ENCODE data around the gene ENPP7. TPM values are rescaled to one million over a fixed set of nuclear protein-coding genes. Genes with fewer than 3 reads are reported as not detected.

Gene ENPP7
- total RNA-seq, 1 donor from 2014 or later, result 0.18 TPM

DNA sequence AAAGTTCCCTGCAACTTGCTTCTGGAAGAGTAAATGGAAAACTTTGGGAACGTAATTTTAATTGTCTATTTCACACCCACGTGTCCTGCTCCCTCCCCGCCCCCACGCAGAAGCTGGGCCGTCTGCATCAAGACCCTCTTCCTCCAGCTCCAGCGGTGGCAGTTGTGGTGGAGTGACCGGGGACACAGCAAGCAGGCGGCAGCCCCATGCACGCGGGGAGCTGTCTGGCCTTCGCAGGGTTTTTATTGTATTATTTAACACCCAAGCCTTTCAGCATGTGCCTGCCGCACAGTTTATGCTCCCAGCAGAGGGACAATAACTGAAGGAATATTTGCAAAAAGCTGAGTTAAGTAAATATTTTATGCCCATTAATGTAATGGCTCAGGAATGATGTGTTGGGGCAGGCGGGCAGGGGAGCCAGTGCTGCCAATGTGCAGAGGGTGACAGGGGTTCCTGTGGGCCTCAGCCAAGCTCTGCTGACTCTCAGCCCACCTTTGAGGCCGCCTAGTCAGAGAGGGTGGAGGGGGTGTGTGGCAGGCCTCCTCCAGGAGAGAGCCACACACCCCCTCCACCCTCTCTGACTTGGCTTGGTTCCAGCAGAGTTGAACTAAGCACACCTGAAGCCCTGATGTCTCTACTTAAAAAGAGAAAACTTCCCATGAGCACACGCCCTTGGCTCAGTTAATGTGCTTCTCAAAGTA is 32.4 kb upstream of the ENPP7 start:
- intact Hi-C loops (cut with DNase I), result no loop called here
- Histone ChIP-seq H3K27ac (no peak overlapping the region), H3K4me3 (no peak overlapping the region), H3K27me3 (ENCODE audit: low read depth) (peaks cover 17% of the 10 kb centered on the region), H3K36me3 (no peaks in the 10 kb centered on the region), H3K4me1 (peaks cover 12% of the 10 kb centered on the region), H3K9me3 (no peaks in the 10 kb centered on the region)
- TF ChIP-seq, protein P1, sequence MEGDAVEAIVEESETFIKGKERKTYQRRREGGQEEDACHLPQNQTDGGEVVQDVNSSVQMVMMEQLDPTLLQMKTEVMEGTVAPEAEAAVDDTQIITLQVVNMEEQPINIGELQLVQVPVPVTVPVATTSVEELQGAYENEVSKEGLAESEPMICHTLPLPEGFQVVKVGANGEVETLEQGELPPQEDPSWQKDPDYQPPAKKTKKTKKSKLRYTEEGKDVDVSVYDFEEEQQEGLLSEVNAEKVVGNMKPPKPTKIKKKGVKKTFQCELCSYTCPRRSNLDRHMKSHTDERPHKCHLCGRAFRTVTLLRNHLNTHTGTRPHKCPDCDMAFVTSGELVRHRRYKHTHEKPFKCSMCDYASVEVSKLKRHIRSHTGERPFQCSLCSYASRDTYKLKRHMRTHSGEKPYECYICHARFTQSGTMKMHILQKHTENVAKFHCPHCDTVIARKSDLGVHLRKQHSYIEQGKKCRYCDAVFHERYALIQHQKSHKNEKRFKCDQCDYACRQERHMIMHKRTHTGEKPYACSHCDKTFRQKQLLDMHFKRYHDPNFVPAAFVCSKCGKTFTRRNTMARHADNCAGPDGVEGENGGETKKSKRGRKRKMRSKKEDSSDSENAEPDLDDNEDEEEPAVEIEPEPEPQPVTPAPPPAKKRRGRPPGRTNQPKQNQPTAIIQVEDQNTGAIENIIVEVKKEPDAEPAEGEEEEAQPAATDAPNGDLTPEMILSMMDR (IDR thresholded peaks at IDR 0.05), result no peak
- ATAC-seq (no peak), DNase-seq (no peak)

DNA sequence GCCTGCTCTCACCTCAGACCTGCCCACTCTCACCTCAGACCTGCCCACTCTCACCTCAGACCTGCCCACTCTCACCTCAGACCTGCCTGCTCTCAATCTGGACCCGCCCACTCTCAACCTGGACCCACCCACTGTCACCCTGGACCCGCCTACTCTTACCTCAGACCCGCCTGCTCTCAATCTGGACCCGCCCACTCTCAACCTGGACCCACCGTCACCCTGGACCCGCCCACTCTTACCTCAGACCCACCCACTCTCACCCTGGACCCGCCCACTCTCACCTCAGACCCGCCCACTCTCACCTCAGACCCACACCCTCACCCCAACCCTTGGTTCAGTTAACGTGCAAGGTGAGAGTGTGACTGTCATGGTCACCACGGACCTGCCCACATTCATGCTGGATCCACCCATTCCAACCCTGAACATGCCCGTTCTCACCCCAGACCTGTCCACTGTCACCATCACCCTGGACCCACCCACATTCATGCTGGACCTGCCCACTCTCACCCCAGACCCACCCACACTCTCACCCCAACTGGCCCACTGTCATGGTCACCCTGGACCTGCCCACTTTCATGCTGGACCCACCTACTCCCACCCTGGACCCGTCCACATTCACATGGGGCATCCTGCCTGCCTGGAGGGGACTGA is 31.2 kb upstream of the ENPP7 start:
- TF ChIP-seq, protein P1 (IDR thresholded peaks at IDR 0.05), result no peak
- Histone ChIP-seq H3K27ac (no peak overlapping the region), H3K27me3 (ENCODE audit: low read depth) (peaks cover 18% of the 10 kb centered on the region), H3K9me3 (no peaks in the 10 kb centered on the region), H3K4me1 (peaks cover 12% of the 10 kb centered on the region), H3K4me3 (no peak overlapping the region), H3K36me3 (no peaks in the 10 kb centered on the region)
- intact Hi-C loops (cut with DNase I), result no loop called here
- no peak for DNase-seq
- ATAC-seq, result no peak

DNA sequence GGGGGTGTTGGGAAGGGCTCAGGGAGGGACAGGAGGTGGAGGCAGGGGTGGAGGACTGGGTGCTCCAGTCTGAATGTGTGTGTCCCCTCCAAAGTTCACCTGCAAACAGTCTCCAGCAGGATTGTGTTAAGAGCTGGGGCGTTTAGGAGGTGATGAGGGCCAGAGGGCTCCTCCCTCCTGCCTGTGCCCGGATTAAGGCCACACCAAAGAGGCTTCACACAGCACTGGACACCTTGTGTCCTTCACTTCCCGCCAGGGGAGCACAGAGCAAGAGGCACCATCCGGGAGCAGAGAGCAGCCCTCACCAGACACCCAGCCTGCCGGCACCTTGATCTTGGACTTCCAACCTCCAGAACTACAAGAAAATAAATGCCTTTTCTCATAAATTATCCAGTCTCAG is 30.2 kb upstream of the ENPP7 start:
- intact Hi-C loops (cut with DNase I), result no loop called here
- TF ChIP-seq, protein P1 (IDR thresholded peaks at IDR 0.05), result no peak
- Histone ChIP-seq H3K27ac (no peak overlapping the region), H3K36me3 (no peaks in the 10 kb centered on the region), H3K4me1 (peaks cover 6% of the 10 kb centered on the region), H3K27me3 (ENCODE audit: low read depth) (peaks cover 21% of the 10 kb centered on the region), H3K9me3 (no peaks in the 10 kb centered on the region), H3K4me3 (no peak overlapping the region)
- DNase-seq (no peak), ATAC-seq (no peak)

DNA sequence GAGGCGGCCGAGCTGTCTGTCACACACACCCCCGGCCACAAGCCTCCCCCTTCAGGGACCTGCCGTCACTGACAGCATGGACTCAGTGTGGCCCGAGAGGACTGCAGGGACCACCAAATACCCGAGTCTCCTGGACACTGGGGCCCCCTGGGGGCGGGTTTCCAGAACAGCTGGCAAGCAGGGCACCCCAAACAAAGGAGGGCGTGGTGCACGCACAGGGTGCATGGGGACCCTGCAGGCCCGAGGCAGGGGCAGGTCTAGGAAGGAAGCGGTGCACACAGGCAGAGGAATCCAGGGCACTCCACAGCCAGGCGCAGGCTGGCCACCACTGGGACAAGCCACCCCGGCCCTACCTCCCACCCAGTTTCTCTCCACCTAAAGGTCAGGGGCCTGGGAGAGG is 28.7 kb upstream of the ENPP7 start:
- ATAC-seq (no peak), DNase-seq (no peak)
- intact Hi-C loops (cut with DNase I), result no loop called here
- TF ChIP-seq, protein P1 (IDR thresholded peaks at IDR 0.05), result no peak
- Histone ChIP-seq H3K27me3 (ENCODE audit: low read depth) (peaks cover 22% of the 10 kb centered on the region), H3K9me3 (no peaks in the 10 kb centered on the region), H3K4me3 (no peak overlapping the region), H3K27ac (no peak overlapping the region), H3K36me3 (no peaks in the 10 kb centered on the region), H3K4me1 (no peaks in the 10 kb centered on the region)

DNA sequence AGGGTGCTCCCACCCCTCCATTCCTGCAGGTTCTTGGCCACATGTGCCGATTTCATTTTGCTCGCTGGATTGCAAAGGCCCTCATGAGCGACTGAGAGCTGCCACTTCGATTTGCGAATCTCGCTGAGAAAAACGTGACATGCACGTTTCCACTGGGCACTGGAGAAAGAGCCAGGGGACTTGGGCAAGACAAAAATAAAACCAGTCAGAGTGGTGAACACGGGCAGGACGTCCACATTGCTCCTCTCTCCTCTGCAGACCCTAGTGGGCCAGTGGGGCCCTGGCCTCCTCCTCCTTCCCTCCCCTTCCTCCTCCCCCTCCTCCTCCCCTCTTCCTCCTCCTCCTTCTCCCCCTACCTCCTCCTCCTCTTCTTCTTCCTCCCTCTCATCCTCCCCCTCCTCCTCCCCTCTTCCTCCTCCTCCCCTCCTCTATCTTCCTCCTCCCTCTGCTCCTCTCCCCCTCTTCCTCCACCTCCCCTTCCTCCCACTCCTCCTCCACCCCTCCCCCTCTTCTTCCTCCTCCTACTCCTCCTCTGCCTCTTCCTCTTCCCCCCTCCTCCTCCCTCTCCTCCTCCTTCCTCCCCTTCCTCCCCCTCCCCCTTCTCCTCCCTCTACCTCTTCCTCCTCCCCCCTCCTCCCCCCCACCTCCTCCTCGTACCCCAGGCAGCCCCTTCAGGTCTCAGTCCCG is 28.1 kb upstream of the ENPP7 start:
- Histone ChIP-seq H3K36me3 (no peaks in the 10 kb centered on the region), H3K4me3 (no peak overlapping the region), H3K27me3 (ENCODE audit: low read depth) (peaks cover 29% of the 10 kb centered on the region), H3K9me3 (no peaks in the 10 kb centered on the region), H3K4me1 (no peaks in the 10 kb centered on the region), H3K27ac (no peak overlapping the region)
- TF ChIP-seq, protein P1 (IDR thresholded peaks at IDR 0.05), result no peak
- no peak for DNase-seq
- ATAC-seq, result no peak
- intact Hi-C loops (cut with DNase I), result no loop called here

Measured in lower lobe of right lung (tissue), 2 donors.